Suprapubic skin (tissue), 4 donors: Measurements from ENCODE around the gene SHROOM3. TPM values are rescaled to one million over a fixed set of nuclear protein-coding genes. Genes with fewer than 3 reads are reported as not detected.

Source experiments
- DNase-seq, 2 donors: peaks; one replicate each; pipeline ENCODE4 v3.0.0-alpha.2; 2019; ENCODE audit warnings: low spot score in 2 of 2
- H3K27ac ChIP-seq: fragments of 200-600 bp; sonication (generic); one replicate; pipeline ENCODE4 v1.5.1; 2019
- H3K27me3 ChIP-seq: fragments of 200-600 bp; sonication (generic); one replicate; pipeline ENCODE4 v1.5.1; 2019
- H3K36me3 ChIP-seq: fragments of 200-600 bp; sonication (generic); one replicate; pipeline ENCODE4 v1.5.1; 2019
- H3K4me1 ChIP-seq: fragments of 200-600 bp; sonication (generic); one replicate; pipeline ENCODE4 v1.5.1; 2019
- H3K4me3 ChIP-seq: fragments of 200-600 bp; sonication (generic); one replicate; pipeline ENCODE4 v1.5.1; 2019; ENCODE audit warnings: mild to moderate bottlenecking
- H3K9me3 ChIP-seq: fragments of 200-600 bp; sonication (generic); one replicate; pipeline ENCODE4 v1.5.1; 2019
- EP300 ChIP-seq: sonication (generic); formaldehyde crosslinking; IDR thresholded peaks from one replicate; pipeline ENCODE4 v1.6.1; 2017; ENCODE audit warnings: antibody characterized with exemption
- POLR2A ChIP-seq, 2 donors: fragments of 450-650 bp; IDR thresholded peaks; one replicate each; pipeline ENCODE4 v1.6.1; 2017; ENCODE audit warnings: antibody characterized with exemption in 2 of 2, mild to moderate bottlenecking in 2 of 2, moderate library complexity in 2 of 2
- POLR2AphosphoS5 ChIP-seq, 3 donors: sonication (generic); formaldehyde crosslinking; IDR thresholded peaks; one replicate each; pipeline ENCODE4 v1.6.1; 2017; ENCODE audit warnings: antibody characterized with exemption in 3 of 3
- WGBS: methylation state at CpG from one replicate; pipeline ENCODE4 v1.1.5; 2018; 5-methylcytosine and 5-hydroxymethylcytosine counted together
- total RNA-seq, 4 donors: library from RNA; depleted of rRNA; stranded (reverse); fragments of >200 nt; gene quantifications; one replicate each; pipeline ENCODE4 v1.1.0, GENCODE V29; 2016
- TF ChIP-seq, protein P1 (sequence below), 2 donors: fragments of 200-600 bp in 1 of 2; fragments of 450-650 bp in 1 of 2; sonication (generic) in 1 of 2; IDR thresholded peaks; one replicate each; pipeline ENCODE4 v1.5.1; 2016 to 2019; ENCODE audit warnings: antibody characterized with exemption in 2 of 2, mild to moderate bottlenecking in 1 of 2, moderate library complexity in 1 of 2

Gene SHROOM3
- total RNA-seq, 4 donors from 2014 or later = 25.7 to 41.4 (median 29.8) TPM

DNA sequence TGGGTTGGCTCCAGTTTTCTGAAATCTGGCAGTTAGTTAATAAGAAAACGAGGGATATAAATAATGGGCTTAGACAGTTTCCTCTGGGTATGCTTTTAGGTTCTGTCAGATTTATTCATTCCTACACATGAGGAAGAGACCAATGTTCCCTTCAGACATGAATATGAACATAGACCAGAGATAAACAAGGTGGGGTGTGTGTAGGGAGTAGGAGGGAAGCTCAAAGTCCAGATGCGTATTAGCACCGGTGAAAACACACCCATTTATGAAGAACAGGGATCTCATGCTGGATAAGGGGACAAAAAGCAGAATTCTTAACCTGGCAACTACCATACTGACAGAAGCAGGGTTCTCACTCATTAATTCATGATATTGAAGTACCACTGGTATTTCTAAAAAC, 240.0 kb downstream of the SHROOM3 start:
- Histone ChIP-seq H3K36me3 (no peaks in the 10 kb centered on the region), H3K4me3 (no peak overlapping the region), H3K4me1 (no peaks in the 10 kb centered on the region), H3K27me3 (no peaks in the 10 kb centered on the region), H3K9me3 (no peaks in the 10 kb centered on the region), H3K27ac (no peak overlapping the region)
- no peak for DNase-seq
- TF ChIP-seq POLR2AphosphoS5 (IDR thresholded peaks at IDR 0.05) = no peak
- TF ChIP-seq POLR2A (IDR thresholded peaks at IDR 0.05) = no peak
- TF ChIP-seq, protein P1, sequence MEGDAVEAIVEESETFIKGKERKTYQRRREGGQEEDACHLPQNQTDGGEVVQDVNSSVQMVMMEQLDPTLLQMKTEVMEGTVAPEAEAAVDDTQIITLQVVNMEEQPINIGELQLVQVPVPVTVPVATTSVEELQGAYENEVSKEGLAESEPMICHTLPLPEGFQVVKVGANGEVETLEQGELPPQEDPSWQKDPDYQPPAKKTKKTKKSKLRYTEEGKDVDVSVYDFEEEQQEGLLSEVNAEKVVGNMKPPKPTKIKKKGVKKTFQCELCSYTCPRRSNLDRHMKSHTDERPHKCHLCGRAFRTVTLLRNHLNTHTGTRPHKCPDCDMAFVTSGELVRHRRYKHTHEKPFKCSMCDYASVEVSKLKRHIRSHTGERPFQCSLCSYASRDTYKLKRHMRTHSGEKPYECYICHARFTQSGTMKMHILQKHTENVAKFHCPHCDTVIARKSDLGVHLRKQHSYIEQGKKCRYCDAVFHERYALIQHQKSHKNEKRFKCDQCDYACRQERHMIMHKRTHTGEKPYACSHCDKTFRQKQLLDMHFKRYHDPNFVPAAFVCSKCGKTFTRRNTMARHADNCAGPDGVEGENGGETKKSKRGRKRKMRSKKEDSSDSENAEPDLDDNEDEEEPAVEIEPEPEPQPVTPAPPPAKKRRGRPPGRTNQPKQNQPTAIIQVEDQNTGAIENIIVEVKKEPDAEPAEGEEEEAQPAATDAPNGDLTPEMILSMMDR (IDR thresholded peaks at IDR 0.05) = no peak
- WGBS = 97% methylated on average over 3 of the region's 3 CpGs

- Histone ChIP-seq H3K27ac (peak overlapping the region; percentile 57), H3K4me1 (no peaks in the 10 kb centered on the region), H3K4me3 (no peak overlapping the region)
These were observed 242.7 kb downstream of the SHROOM3 start for GRCh38 chr4:76677571-76678326.

DNA sequence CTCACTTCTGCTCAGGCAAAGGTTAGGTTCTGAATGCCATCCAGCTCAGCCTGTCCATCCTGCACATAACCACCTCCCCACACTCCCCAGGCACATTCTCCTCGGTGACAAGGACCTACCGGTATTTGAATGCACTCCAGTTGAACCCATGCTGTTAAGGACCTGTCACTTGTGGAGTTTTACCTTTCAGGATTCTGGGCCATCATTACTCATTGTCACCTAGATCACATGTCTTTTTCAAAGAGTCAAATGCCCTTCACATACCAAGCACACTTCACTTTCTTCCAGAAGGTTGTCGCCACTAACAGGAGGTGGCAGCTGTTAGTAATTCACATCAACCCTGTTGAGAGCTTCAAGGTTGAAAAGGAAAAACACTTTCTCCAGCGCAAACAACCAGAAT, 244.7 kb downstream of the SHROOM3 start:
- TF ChIP-seq, protein P1 (IDR thresholded peaks at IDR 0.05) = no peak
- TF ChIP-seq POLR2A (IDR thresholded peaks at IDR 0.05) (no peak), EP300 (no peak), POLR2AphosphoS5 (IDR thresholded peaks at IDR 0.05) (no peak)
- no peaks in the 10 kb centered on the region for H3K9me3 ChIP-seq
- no peak overlapping the region for H3K27ac ChIP-seq
- H3K4me3 ChIP-seq = no peak overlapping the region
- no peaks in the 10 kb centered on the region for H3K36me3 ChIP-seq
- no peak for DNase-seq
- no peaks in the 10 kb centered on the region for H3K4me1 ChIP-seq
- H3K27me3 ChIP-seq = no peaks in the 10 kb centered on the region
- 89% methylated on average over 4 of the region's 4 CpGs for WGBS

More at GRCh38 chr4:76677571-76678326, 242.7 kb downstream of the SHROOM3 start:
- H3K27me3 ChIP-seq = no peaks in the 10 kb centered on the region
- H3K9me3 ChIP-seq = no peaks in the 10 kb centered on the region
- no peak for TF ChIP-seq EP300
- no peak for TF ChIP-seq POLR2AphosphoS5 (IDR thresholded peaks at IDR 0.05)
- TF ChIP-seq, protein P1 (IDR thresholded peaks at IDR 0.05) = no peak
- TF ChIP-seq POLR2A (IDR thresholded peaks at IDR 0.05) = no peak
- no peaks in the 10 kb centered on the region for H3K36me3 ChIP-seq
- DNase-seq = no peak
- WGBS = 72% methylated on average over 7 of the region's 7 CpGs

DNA sequence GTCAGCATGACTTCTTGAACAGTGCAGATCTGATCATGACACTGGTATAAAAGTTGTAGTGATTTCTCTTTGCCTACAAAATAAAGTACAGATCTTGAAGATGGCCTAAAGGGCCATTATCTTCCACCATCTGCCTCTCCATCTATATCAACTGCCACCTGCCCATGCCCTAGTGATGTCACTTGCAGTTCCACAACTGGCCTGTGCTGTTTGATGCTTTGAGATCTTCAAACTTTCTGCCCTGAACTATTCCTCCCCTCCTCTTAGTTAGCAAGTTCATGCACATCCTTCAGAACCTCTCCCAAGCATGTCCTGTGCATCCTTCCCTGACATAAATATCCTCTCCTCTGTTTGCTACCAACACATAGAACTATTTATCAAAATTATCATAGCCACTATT, 245.9 kb downstream of the SHROOM3 start:
- no peak for TF ChIP-seq POLR2A (IDR thresholded peaks at IDR 0.05)
- TF ChIP-seq, protein P1 (IDR thresholded peaks at IDR 0.05) = no peak
- no peak for TF ChIP-seq POLR2AphosphoS5 (IDR thresholded peaks at IDR 0.05)
- TF ChIP-seq EP300 = no peak
- no peak overlapping the region for H3K27ac ChIP-seq

DNA sequence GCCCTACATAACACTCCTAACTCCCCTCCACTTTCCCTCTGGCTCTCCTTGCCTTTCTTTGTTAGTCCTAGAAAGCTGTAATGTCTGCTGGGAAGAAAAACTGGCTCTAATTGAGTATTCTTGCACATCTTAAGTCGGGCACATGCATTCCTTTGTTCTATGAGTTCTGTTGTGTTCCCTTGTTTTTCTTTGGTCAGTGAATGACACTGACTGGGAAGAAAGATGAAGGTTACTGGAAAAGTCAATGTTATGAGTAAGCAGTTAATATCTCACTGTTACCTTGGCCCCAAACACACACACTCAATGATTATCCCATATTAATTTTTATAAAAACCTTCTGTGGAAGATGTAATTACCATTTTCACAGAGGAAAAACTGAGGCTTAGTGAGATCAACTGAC, 247.0 kb downstream of the SHROOM3 start:
- 61% methylated on average over 1 of the region's 1 CpG for WGBS
- no peaks in the 10 kb centered on the region for H3K36me3 ChIP-seq
- TF ChIP-seq EP300 (no peak), POLR2A (IDR thresholded peaks at IDR 0.05) (no peak), POLR2AphosphoS5 (IDR thresholded peaks at IDR 0.05) (no peak)
- TF ChIP-seq, protein P1 (IDR thresholded peaks at IDR 0.05) = no peak
- no peaks in the 10 kb centered on the region for H3K27me3 ChIP-seq
- DNase-seq = no peak
- H3K27ac ChIP-seq = no peak overlapping the region
- no peaks in the 10 kb centered on the region for H3K9me3 ChIP-seq
- H3K4me1 ChIP-seq = no peaks in the 10 kb centered on the region
- H3K4me3 ChIP-seq = no peak overlapping the region

More for the DNA sequence above, 245.9 kb downstream of the SHROOM3 start:
- no peaks in the 10 kb centered on the region for H3K4me1 ChIP-seq
- no peaks in the 10 kb centered on the region for H3K9me3 ChIP-seq
- H3K27me3 ChIP-seq = no peaks in the 10 kb centered on the region
- H3K4me3 ChIP-seq = no peak overlapping the region
- no peaks in the 10 kb centered on the region for H3K36me3 ChIP-seq
- DNase-seq = no peak
